Fibroblast of pulmonary artery (primary cell): ENCODE measurements around the gene UNC5CL.

Source experiments
- DNase-seq: peaks from one replicate; pipeline ENCODE4 v3.0.0-alpha.2; 2010; ENCODE audit warnings: low read depth
- H3K4me3 ChIP-seq: replicated peaks from 2 replicates; pipeline ENCODE4 v1.5.1; 2011; ENCODE audit warnings: low read depth, mild to moderate bottlenecking, control low read depth, low read length, moderate library complexity
- TF ChIP-seq, protein P1 (sequence below): IDR thresholded peaks from 2 replicates; pipeline ENCODE4 v1.5.1; 2011; ENCODE audit warnings: mild to moderate bottlenecking, control low read depth, low read length, inconsistent platforms; ENCODE audit errors: missing control alignments

The UNC5CL gene

DNA sequence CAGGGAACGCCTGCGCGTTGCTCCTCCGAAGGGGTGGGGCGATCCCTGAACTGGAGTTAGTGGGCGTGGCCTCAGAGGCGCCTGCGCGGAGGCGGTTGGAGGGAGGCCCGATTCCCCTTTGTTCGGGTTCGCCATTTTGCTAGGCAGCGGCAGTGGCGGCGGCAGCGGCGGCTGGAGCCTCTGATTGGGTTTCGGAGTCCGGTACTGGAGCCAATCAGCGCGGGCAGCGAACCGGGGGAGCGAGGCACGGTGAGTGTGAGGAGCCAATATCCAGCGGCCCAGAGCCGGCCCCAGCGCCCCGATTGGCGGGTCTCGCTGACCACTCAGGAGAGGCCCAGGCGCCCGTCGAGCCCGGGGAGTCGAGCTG lies 33.8 kb upstream of the UNC5CL start, which contains the start of gene NFYA:
Gene NFYA, plus strand, starts transcription at position 139 of the 367 bp plus-strand sequence. CDS start 6,116 bp downstream, outside the sequence.
- peak within 1 kb of the TSS; percentile 82 for H3K4me3 ChIP-seq
- DNase-seq, result no peak
- TF ChIP-seq, protein P1, sequence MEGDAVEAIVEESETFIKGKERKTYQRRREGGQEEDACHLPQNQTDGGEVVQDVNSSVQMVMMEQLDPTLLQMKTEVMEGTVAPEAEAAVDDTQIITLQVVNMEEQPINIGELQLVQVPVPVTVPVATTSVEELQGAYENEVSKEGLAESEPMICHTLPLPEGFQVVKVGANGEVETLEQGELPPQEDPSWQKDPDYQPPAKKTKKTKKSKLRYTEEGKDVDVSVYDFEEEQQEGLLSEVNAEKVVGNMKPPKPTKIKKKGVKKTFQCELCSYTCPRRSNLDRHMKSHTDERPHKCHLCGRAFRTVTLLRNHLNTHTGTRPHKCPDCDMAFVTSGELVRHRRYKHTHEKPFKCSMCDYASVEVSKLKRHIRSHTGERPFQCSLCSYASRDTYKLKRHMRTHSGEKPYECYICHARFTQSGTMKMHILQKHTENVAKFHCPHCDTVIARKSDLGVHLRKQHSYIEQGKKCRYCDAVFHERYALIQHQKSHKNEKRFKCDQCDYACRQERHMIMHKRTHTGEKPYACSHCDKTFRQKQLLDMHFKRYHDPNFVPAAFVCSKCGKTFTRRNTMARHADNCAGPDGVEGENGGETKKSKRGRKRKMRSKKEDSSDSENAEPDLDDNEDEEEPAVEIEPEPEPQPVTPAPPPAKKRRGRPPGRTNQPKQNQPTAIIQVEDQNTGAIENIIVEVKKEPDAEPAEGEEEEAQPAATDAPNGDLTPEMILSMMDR, result no peak

DNA sequence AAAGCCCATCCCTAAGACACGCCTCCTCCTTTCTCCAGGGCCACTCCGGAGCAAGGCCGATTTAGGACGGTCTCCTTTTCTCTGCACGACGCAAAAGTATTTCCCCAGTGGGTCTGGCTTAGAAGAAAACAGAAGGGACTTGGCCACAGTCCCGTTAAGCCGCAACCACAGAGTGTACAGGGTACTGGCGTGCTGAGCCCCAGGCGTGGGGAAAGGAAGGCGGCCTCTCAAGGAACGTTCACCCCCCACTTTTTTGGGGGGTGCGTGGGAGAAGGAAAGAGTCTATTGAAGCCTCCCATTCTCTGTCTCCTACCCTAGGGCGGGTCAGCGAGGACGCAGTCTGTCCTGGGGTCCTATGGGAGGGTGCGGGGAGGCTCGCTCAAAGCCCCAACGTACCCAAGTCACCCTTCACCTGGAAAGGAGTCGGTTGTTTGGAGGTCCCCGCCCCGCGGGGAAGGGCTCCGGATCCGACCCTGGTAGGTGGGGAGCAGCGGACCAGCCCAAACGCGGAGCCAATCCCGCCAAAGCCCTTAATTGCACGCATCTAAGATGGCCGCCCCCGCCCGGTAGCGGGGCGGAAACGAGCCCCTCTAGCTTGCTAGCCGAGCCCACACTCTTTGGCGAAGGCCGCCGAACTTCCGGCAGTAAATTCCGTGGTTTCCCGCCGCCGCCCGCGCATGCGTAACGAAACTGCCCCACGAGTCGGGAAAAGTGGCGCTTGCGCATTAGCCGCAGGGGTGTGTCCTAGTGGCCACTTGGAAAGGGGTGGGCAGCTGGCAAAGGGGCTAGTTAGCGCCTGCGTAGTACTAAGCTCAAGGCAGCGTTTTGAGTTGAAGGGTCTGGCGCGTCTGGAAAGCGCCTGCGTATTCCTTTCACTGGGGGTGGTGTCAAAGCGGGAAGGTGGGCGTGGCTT lies 33.2 kb upstream of the UNC5CL start, which contains the start of gene OARD1:
Gene OARD1, minus strand, starts transcription at position 434 of the 913 bp plus-strand sequence. CDS start 722 bp downstream, outside the sequence.
- peak; percentile 100 for DNase-seq
- peak within 1 kb of the TSS; percentile 82 for H3K4me3 ChIP-seq
- TF ChIP-seq, protein P1, result no peak

DNA sequence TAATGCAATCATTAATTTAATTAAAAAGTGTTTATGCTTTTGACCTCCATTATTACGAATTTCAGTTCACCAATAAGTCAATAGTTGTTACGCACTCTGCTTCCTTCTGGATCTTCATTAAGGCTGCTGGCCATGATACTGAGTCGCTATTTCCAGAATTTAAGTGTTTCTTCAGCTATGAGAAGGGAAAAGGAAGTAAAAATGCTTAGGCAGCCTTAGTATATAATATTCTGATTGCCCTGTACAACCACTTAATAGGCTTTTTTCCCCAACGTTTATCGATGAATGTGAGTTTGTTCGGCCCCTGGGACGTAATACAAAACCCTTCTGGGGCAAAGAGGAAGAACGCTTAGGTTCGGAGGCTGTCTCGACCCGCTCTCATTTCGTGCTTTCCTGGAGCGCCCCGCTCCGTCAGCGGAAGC lies 32.5 kb upstream of the UNC5CL start:
- H3K4me3 ChIP-seq, result peak overlapping the region; percentile 82
- DNase-seq, result no peak
- TF ChIP-seq, protein P1, result peak; percentile 8

DNA sequence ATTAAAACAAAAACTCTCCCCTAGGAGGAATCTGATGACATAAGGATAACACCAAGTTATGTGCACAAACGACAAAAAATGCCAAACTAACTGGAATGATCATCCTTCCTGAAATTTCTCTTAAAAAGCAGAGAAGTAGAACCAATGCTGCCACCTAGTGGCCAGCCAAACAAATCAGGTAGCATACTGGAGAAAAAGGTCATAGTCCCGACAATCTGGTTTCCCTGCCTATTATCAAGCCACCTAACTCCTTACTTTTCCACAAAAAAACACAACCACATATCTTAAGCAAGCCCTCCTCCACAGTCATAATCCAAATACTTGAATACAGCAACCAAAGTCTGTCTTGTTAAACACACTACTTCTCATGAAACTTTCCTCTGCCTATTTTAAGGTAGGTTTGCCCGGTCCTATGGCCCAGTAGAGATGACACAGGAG lies 27.9 kb upstream of the UNC5CL start:
- no peak overlapping the region for H3K4me3 ChIP-seq
- DNase-seq, result peak; percentile 89
- TF ChIP-seq, protein P1, result peak; percentile 81

DNA sequence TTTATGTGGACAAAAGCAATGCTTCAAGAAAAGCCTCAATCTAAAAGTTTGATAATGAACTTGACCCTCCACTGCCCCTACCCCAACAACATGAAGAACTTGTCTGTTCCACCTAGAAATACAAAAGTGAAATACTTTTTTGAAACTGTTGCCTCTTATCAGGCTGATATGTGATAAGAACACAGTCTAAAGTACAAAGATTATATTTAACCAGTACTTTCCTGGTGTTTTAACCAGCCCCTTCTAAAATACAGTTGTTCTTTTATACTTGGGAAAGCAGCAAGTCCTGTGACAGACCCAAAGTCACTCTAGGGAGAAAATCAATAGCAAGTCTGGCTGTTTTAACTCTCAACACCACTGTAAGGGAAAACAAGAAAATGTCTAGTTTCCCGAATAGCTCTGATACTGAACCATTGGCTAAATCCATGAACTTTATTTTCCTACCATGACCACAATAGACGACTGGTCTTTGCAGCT lies 26.6 kb upstream of the UNC5CL start:
- DNase-seq, result no peak
- no peak overlapping the region for H3K4me3 ChIP-seq
- TF ChIP-seq, protein P1, result no peak

DNA sequence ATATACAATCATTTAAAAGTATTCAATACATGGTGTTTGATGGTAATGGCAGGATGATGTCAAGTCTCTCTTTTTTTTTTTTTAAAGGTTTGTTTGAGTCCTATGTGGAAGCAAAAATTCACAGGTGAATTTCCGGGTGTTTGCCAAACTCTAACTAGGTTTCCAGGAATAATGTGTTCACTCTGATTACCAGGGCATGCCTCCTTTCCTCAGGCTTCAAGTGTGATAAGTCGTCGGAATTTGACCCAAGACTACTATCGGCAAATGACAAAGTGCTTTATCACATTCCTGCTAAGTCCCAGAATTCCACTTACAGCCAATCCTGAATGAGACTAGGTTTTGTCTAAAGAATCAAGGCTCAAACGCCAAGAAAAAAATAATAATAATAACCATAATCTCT lies 25.8 kb upstream of the UNC5CL start:
- no peak for DNase-seq
- H3K4me3 ChIP-seq, result no peak overlapping the region
- TF ChIP-seq, protein P1, result no peak
